Activated CD4-positive, alpha-beta T cell treated with anti-CD3 and anti-CD28 coated beads, Interleukin-2, Interleukin-4, amounts not matched to agents 100 ng/mL and 50 ng/mL, durations not matched to agents 16 hours and 8 hours (primary cell): ENCODE results near the gene SRPRB.

Source experiments
- DNase-seq: peaks from one replicate; pipeline ENCODE4 v3.0.0-alpha.2; 2020; ENCODE audit warnings: low spot score

SRPRB gene

DNA sequence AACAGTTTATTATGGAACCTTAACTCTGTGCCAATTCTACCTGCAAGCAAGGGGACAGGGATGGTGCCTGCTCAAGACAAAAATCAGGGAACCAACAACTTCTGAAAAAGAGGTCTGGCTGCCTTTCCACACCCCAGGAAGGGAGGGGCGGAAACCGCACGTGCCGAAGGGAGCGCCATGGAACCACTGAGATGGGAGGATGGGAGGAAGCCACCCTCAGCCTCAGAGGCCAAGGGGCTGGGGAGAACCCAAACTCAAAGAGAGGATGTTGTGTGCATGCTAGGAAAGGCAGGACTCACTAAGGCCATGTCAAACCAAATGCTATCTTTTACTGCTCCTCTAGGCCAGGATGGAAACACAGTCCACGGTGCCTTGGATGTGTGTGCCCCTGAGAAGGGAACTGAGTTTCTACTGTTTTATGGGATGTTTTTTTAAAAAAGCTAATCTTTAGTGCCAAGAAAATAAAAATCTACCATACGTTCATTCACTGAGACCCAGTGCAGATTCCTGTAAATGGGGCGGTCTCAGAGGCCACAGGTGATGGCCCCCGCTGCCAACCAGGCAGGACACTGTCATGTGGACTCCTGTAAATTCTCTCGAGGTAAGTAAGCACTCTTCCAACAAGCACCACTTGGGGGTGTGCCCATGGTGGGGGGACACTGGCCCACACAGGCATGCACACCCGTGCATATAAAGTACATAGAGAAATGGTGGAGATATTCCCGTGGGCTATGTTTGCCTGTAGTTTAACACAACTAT lies 20.5 kb downstream of the SRPRB start:
- no peak for DNase-seq

DNA sequence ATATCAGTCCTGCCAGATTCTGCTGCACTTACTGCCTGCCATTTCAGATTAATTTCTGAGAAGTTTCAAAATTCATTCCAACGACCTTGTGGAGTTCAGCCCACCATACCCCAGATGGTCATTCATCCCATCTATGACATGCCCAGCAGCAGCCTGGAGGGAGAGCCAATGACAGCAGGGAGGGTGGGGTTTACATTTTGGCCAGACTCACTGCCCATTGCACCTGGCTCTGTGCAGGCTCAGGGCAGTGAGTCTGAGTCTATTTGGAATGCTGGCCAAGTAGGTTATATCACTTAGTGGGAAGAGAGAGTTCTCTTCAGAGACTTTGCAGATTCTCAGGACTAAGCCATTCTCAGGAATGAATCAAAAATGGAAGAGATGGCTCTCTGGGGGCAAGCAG lies 21.5 kb downstream of the SRPRB start:
- DNase-seq: no peak

- DNase-seq: no peak
Observed at GRCh38 chr3:133827684-133828083, 22.1 kb downstream of the SRPRB start.

GRCh38 chr3:133828576-133829309 lies 23.1 kb downstream of the SRPRB start:
- DNase-seq: no peak

- DNase-seq: no peak
Observed at GRCh38 chr3:133829310-133829707, 23.7 kb downstream of the SRPRB start.

DNA sequence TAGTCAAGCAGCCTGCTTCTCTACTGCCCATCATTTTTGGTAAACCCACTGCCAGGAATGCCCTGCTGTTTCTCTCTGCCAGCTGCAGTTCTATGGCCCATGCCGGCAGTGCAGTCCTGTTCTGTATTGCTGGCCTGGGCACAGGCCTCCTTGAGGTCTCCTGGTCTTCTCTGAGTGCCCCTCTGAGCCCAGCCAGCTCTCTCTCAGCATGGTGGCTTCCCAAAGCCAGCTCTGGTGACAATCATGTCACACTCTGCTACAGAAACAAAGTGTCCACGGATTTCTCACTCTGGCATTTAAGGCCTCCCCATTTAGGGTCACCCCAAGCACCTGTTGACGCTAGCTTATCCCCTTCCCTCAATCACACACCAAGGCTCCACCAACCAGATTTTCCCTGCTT lies 24.5 kb downstream of the SRPRB start:
- no peak for DNase-seq

GRCh38 chr3:133831966-133832801 lies 26.6 kb downstream of the SRPRB start:
- no peak for DNase-seq

GRCh38 chr3:133832802-133833144 lies 27.2 kb downstream of the SRPRB start:
- no peak for DNase-seq

GRCh38 chr3:133833267-133833666 lies 27.7 kb downstream of the SRPRB start:
- no peak for DNase-seq

DNA sequence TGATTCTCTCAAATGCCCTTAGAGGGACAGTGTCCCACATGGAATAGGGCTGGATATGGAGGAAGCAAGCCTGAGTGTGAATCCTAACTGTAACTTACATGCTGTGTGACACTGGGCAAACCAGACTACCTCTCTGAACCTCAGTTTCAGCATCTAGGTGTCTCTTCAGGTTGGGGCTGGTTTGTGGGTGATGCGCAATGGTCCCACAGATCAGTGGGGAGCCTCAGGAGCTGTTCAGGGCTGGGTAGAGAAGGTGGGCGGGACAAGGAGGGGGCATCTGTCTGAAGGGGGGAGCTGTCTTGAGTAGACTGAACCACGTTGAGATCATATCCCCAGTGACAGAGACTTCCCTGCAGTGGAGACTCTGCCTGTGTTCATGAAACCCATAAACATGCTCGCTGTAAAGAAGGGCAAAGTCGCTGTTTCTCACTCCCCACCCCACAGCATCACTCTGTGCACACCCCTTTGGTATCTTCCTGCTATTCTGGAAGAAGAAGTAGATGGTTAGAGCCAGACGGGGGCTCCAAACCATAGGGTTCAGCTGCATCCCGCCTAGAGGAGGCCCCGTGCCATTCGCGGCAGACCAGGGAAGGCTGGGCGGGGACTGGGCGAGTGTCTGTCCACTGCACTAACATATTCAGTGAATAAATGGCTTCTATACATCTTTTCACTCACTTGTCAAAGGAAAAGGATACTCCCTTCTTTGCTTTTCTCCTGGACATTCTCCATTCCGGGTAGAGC lies 28.4 kb downstream of the SRPRB start:
- DNase-seq: no peak

- no peak for DNase-seq
Observed at GRCh38 chr3:133834621-133835417, 29.2 kb downstream of the SRPRB start.

DNA sequence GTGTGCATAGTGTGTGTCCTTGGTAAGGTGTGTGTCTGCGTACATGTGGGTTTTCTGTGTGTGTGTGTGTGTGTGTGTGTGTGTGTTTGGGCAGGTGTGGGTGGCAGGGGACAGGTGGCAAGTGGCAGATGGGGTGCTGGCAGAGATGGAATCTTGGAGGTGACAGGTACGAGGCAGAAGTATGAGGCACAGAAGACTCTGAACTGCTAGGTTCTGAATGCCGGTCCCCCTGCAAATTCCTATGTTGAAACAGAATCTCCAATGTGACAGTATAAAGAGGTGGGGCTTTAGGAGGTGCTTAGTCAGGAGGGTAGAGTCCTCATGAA lies 29.8 kb downstream of the SRPRB start:
- DNase-seq: no peak

GRCh38 chr3:133835961-133836360 lies 30.3 kb downstream of the SRPRB start:
- DNase-seq: no peak

- no peak for DNase-seq
Observed at GRCh38 chr3:133836497-133837158, 31.0 kb downstream of the SRPRB start.

DNA sequence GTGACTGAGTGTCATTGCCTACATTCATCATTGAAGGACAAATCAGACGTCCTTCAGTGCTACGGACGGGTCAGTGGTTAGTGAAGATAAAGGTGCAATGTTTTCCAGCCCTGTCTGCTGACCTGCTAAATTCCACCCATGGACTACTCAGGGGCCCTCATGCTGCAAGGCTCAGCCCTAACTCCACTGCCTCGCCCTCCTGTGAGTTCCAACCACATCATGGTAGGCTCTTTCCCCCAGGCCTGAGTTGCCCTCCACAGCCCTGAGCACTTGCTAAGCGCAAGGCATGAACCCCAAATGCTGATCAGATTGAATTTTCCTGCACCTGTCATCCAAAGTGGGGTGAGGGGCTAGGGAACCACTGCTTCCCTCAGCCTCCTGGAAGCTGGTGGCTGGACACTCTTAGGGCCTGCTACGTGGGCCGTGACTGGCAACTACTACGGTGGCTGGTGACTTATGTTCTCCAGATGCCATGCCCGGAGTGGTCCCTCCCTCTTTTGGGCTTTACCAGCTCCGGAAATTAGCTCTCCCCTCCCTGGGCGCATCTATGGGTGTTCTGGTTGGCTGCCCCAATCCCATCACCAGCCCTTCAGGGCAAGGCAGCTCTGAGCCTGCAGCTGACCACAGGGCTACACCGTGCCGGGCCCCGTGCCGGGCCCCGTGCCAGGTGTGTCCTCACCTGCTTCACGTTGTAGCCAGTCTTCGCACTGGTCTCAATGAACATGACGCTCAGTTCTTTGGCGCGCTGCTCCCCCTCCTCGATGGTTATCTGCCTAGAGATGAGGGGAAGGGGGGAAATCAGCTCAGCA lies 32.1 kb downstream of the SRPRB start:
- DNase-seq: no peak

GRCh38 chr3:133838296-133838789 lies 32.7 kb downstream of the SRPRB start:
- DNase-seq: no peak

- DNase-seq: no peak
Observed at GRCh38 chr3:133838916-133839800, 33.5 kb downstream of the SRPRB start.

- DNase-seq: no peak
Observed at GRCh38 chr3:133840055-133840737, 34.6 kb downstream of the SRPRB start.
